ENCODE results near the gene SRD5A1. TPM values are rescaled to one million over a fixed set of nuclear protein-coding genes. Genes with fewer than 3 reads are reported as not detected.

SRD5A1 gene
- total RNA-seq, 1 experiment from 2014 or later: 29.9 TPM

GRCh38 chr5:6594066-6594465, 39.2 kb upstream of the SRD5A1 start:
- Histone ChIP-seq H4K91ac (ENCODE audit: insufficient read length, low read depth, low read length) (no peak overlapping the region), H2BK5ac (ENCODE audit: insufficient read length, low read length) (no peak overlapping the region), H2BK120ac (ENCODE audit: low read depth, low read length, poor library complexity, severe bottlenecking) (no peak overlapping the region), H4K8ac (replicated peaks; ENCODE audit: insufficient read length, low read depth, low read length) (no peak overlapping the region), H3K4me1 (ENCODE audit: insufficient read depth, low read length) (no peaks in the 10 kb centered on the region), H3T11ph (ENCODE audit: low read length) (no peak overlapping the region), H3K27ac (ENCODE audit: insufficient read length, low read depth, low read length) (no peak overlapping the region), H3K9ac (ENCODE audit: extremely low read depth, insufficient read length, low read length) (no peak overlapping the region), H2AK5ac (ENCODE audit: insufficient read length, low read length) (no peak overlapping the region), H3K23ac (ENCODE audit: insufficient read length, low read depth, low read length) (no peak overlapping the region), H4K20me1 (ENCODE audit: control insufficient read depth, insufficient read depth, insufficient read length) (no peaks in the 10 kb centered on the region), H2BK12ac (ENCODE audit: insufficient read length, low read depth, low read length) (no peak overlapping the region), H2BK15ac (ENCODE audit: low read depth, low read length) (no peak overlapping the region), H3K79me1 (ENCODE audit: insufficient read depth, low read depth, low read length, poor library complexity, severe bottlenecking) (no peaks in the 10 kb centered on the region), H3K23me2 (ENCODE audit: insufficient read length, low read depth, low read length, poor library complexity, severe bottlenecking) (no peaks in the 10 kb centered on the region), H3K9me3 (ENCODE audit: control insufficient read depth, low read depth, low read length) (no peaks in the 10 kb centered on the region), H4K5ac (ENCODE audit: insufficient read length, low read depth, low read length) (no peak overlapping the region), H3K56ac (ENCODE audit: insufficient read length, low read depth, low read length) (no peak overlapping the region), H3K14ac (ENCODE audit: insufficient read depth, low read length) (no peak overlapping the region), H3K18ac (ENCODE audit: insufficient read length, low read depth, low read length) (no peak overlapping the region), H3K27me3 (ENCODE audit: insufficient read depth, low read length) (no peaks in the 10 kb centered on the region), H2BK20ac (ENCODE audit: low read depth, low read length, poor library complexity, severe bottlenecking) (no peak overlapping the region), H3K79me2 (ENCODE audit: insufficient read depth, low read length) (no peaks in the 10 kb centered on the region), H3K4ac (ENCODE audit: low read depth, low read length) (no peak overlapping the region), H3K4me2 (ENCODE audit: insufficient read depth, insufficient read length, low read length) (no peak overlapping the region), H2AFZ (ENCODE audit: low read length) (no peak overlapping the region)
- H3K36me3 Mint-ChIP-seq (ENCODE audit: insufficient read depth in 1 of 3, low read depth in 3 of 3): peaks cover 7 to 28% (median 26%) of the 10 kb centered on the region in 3 experiments; a peak in 6 of 7 replicates
- no peaks in the 10 kb centered on the region for H3K9me3 Mint-ChIP-seq
- H3K4me1 Mint-ChIP-seq: 0 out of 4 replicates have a peak, but pooled peaks cover 0 to 2% of the 10 kb centered on the region in 2 experiments
- no CpG with 5 or more reads among the region's 6 CpGs for WGBS (ENCODE audit: extremely low coverage, insufficient read length, low lambda C conversion rate)
- peaks cover 2% of the 10 kb centered on the region; the same call in 1 of the 2 replicates for H3K27me3 Mint-ChIP-seq (ENCODE audit: low read depth)
- no peak for TF ChIP-seq CTCF (conservative IDR thresholded peaks at IDR 0.05)
- no peak overlapping the region for H3K4me3 Mint-ChIP-seq
- no peak overlapping the region for H3K27ac Mint-ChIP-seq
- DNase-seq: no peak

Measured in H9 (cell line).